ENCODE results near the gene AHNAK2.
"Not testable (repeated sequence)": the region's sequence is repeated elsewhere in the genome, so short reads cannot be mapped to it uniquely, and the experiment has no call there.

The AHNAK2 gene

GRCh38 chr14:104895207-104895785 lies 82.9 kb downstream of the AHNAK2 start:
- DNase-seq, result no peak

GRCh38 chr14:104894331-104895206 lies 83.6 kb downstream of the AHNAK2 start:
- DNase-seq, result no peak

GRCh38 chr14:104893435-104894207 lies 84.6 kb downstream of the AHNAK2 start:
- DNase-seq, result no peak

- no peak for DNase-seq
Observed at GRCh38 chr14:104892531-104893434, 85.4 kb downstream of the AHNAK2 start.

- no peak for DNase-seq
Observed at GRCh38 chr14:104891664-104892530, 86.3 kb downstream of the AHNAK2 start.

- no peak for DNase-seq
Observed at GRCh38 chr14:104891121-104891551, 87.0 kb downstream of the AHNAK2 start.

- DNase-seq, result not testable (repeated sequence)
Observed at GRCh38 chr14:104890292-104890691, 87.9 kb downstream of the AHNAK2 start.

- DNase-seq, result no peak
Observed at GRCh38 chr14:104889375-104889757, 88.8 kb downstream of the AHNAK2 start.

- DNase-seq, result no peak
Observed at GRCh38 chr14:104888489-104889374, 89.4 kb downstream of the AHNAK2 start.

- DNase-seq, result no peak
Observed at GRCh38 chr14:104887623-104888488, 90.3 kb downstream of the AHNAK2 start.
